NCI-H446 treated with DMSO at 0.1 percent for 48 hours (cell line): ENCODE data around the gene SKP1.

Source experiments
- DNase-seq: peaks from one replicate; lab custom pipeline; 2025; lab: John Stamatoyannopoulos, UW

Gene SKP1

GRCh38 chr5:134130239-134130945, 46.4 kb downstream of the SKP1 start:
- DNase-seq, result no peak

GRCh38 chr5:134129411-134130238, 47.1 kb downstream of the SKP1 start:
- no peak for DNase-seq

- no peak for DNase-seq
These were observed 48.1 kb downstream of the SKP1 start for GRCh38 chr5:134128648-134128995.

- no peak for DNase-seq
These were observed 48.6 kb downstream of the SKP1 start for GRCh38 chr5:134127988-134128647.

- DNase-seq, result no peak
These were observed 49.3 kb downstream of the SKP1 start for GRCh38 chr5:134127376-134127861.

GRCh38 chr5:134125039-134126015, 51.4 kb downstream of the SKP1 start:
- peak; percentile 49 for DNase-seq

- DNase-seq, result no peak
These were observed 52.3 kb downstream of the SKP1 start for GRCh38 chr5:134124289-134125038.

GRCh38 chr5:134123360-134123759, 53.4 kb downstream of the SKP1 start:
- DNase-seq, result no peak

GRCh38 chr5:134122530-134122929, 54.2 kb downstream of the SKP1 start:
- no peak for DNase-seq

- DNase-seq, result no peak
These were observed 56.2 kb downstream of the SKP1 start for GRCh38 chr5:134120386-134121138.

GRCh38 chr5:134119720-134120119, 57.0 kb downstream of the SKP1 start:
- DNase-seq, result no peak

- no peak for DNase-seq
These were observed 58.4 kb downstream of the SKP1 start for GRCh38 chr5:134118212-134118835.

GRCh38 chr5:134116789-134117761, 59.7 kb downstream of the SKP1 start:
- no peak for DNase-seq

- DNase-seq, result no peak
These were observed 60.5 kb downstream of the SKP1 start for GRCh38 chr5:134116286-134116685.

GRCh38 chr5:134115806-134116175, 61.0 kb downstream of the SKP1 start:
- no peak for DNase-seq

- DNase-seq, result no peak
These were observed 61.6 kb downstream of the SKP1 start for GRCh38 chr5:134114886-134115805.
